Esophagus muscularis mucosa (tissue), 4 donors: Measurements from ENCODE around the gene ZAR1L. TPM values are rescaled to one million over a fixed set of nuclear protein-coding genes. Genes with fewer than 3 reads are reported as not detected.

Experiments used
- DNase-seq: peaks from one replicate; pipeline ENCODE4 v3.0.0-alpha.2; 2017; ENCODE audit errors: extremely low spot score
- H3K27ac ChIP-seq, 4 donors: fragments of 200-600 bp; sonication (generic); replicated peaks in 1 of 4; 1 replicate in 3 of 4; 2 replicates in 1 of 4; pipeline ENCODE4 v1.5.1; 2016 to 2019; ENCODE audit warnings: mild to moderate bottlenecking in 1 of 4
- H3K27me3 ChIP-seq, 4 donors: fragments of 200-600 bp; sonication (generic); one replicate each; pipeline versions ENCODE4 v1.5.1 to v1.6.0; 2016 to 2019
- H3K36me3 ChIP-seq, 4 donors: fragments of 200-600 bp; sonication (generic); one replicate each; pipeline ENCODE4 v1.5.1; 2016 to 2019
- H3K4me1 ChIP-seq, 4 donors: fragments of 200-600 bp; sonication (generic); one replicate each; pipeline ENCODE4 v1.5.1; 2016 to 2019
- H3K4me3 ChIP-seq, 4 donors: fragments of 200-600 bp; sonication (generic); 1 replicate in 2 of 4; 2 replicates in 2 of 4; pipeline ENCODE4 v1.5.1; 2016 to 2019; ENCODE audit warnings: mild to moderate bottlenecking in 4 of 4, moderate library complexity in 1 of 4
- H3K9me3 ChIP-seq, 4 donors: fragments of 200-600 bp; sonication (generic); 1 replicate in 3 of 4; 2 replicates in 1 of 4; pipeline ENCODE4 v1.5.1; 2016 to 2019
- EP300 ChIP-seq: sonication (generic); formaldehyde crosslinking; IDR thresholded peaks from one replicate; pipeline ENCODE4 v1.6.1; 2017; ENCODE audit warnings: antibody characterized with exemption
- POLR2A ChIP-seq: fragments of 450-650 bp; IDR thresholded peaks from one replicate; pipeline ENCODE4 v1.6.1; 2017; ENCODE audit warnings: antibody characterized with exemption, moderate library complexity, mild to moderate bottlenecking, low read depth
- POLR2AphosphoS5 ChIP-seq, 2 donors: sonication (generic); formaldehyde crosslinking; IDR thresholded peaks; one replicate each; pipeline ENCODE4 v1.6.1; 2017; ENCODE audit warnings: antibody characterized with exemption in 2 of 2
- WGBS: methylation state at CpG from one replicate; pipeline ENCODE4 v1.1.5; 2018; 5-methylcytosine and 5-hydroxymethylcytosine counted together
- intact Hi-C: fragments of 100-400 bp; cut with DNase I; formaldehyde crosslinking; loops from one replicate; pipeline ENCODE4 v1.15.1; 2023
- total RNA-seq, 4 donors: library from RNA; depleted of rRNA; stranded (reverse); fragments of >200 nt; gene quantifications; one replicate each; pipeline versions ENCODE4 v1.1.0 to v1.2.1, GENCODE V29; 2016
- TF ChIP-seq, protein P1 (sequence below), 3 experiments: fragments of 200-600 bp in 2 of 3; fragments of 450-650 bp in 1 of 3; sonication (generic) in 2 of 3; IDR thresholded peaks; one replicate each; pipeline ENCODE4 v1.5.1; 2017 to 2019; ENCODE audit warnings: antibody characterized with exemption in 3 of 3, mild to moderate bottlenecking in 2 of 3, moderate library complexity in 1 of 3

The ZAR1L gene
- total RNA-seq, 4 donors from 2014 or later = not detected

DNA sequence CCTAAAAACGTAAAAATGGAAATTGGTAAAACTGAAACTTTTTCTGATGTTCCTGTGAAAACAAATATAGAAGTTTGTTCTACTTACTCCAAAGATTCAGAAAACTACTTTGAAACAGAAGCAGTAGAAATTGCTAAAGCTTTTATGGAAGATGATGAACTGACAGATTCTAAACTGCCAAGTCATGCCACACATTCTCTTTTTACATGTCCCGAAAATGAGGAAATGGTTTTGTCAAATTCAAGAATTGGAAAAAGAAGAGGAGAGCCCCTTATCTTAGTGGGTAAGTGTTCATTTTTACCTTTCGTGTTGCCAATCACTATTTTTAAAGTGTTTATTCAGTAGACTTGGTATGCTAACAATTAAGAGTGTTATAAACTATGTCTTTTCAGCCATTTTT lies 25.8 kb upstream of the ZAR1L start:
- Histone ChIP-seq H3K9me3 (no peaks in the 10 kb centered on the region), H3K36me3 (no peaks in the 10 kb centered on the region), H3K27me3 (no peaks in the 10 kb centered on the region), H3K4me3 (no peak overlapping the region), H3K4me1 (no peaks in the 10 kb centered on the region), H3K27ac (no peak overlapping the region)
- WGBS = 86% methylated on average over 3 of the region's 3 CpGs
- TF ChIP-seq POLR2A (no peak), POLR2AphosphoS5 (IDR thresholded peaks at IDR 0.05) (no peak), EP300 (no peak)
- TF ChIP-seq, protein P1, sequence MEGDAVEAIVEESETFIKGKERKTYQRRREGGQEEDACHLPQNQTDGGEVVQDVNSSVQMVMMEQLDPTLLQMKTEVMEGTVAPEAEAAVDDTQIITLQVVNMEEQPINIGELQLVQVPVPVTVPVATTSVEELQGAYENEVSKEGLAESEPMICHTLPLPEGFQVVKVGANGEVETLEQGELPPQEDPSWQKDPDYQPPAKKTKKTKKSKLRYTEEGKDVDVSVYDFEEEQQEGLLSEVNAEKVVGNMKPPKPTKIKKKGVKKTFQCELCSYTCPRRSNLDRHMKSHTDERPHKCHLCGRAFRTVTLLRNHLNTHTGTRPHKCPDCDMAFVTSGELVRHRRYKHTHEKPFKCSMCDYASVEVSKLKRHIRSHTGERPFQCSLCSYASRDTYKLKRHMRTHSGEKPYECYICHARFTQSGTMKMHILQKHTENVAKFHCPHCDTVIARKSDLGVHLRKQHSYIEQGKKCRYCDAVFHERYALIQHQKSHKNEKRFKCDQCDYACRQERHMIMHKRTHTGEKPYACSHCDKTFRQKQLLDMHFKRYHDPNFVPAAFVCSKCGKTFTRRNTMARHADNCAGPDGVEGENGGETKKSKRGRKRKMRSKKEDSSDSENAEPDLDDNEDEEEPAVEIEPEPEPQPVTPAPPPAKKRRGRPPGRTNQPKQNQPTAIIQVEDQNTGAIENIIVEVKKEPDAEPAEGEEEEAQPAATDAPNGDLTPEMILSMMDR (IDR thresholded peaks at IDR 0.05) = no peak
- DNase-seq = no peak
- intact Hi-C loops = no loop called here

DNA sequence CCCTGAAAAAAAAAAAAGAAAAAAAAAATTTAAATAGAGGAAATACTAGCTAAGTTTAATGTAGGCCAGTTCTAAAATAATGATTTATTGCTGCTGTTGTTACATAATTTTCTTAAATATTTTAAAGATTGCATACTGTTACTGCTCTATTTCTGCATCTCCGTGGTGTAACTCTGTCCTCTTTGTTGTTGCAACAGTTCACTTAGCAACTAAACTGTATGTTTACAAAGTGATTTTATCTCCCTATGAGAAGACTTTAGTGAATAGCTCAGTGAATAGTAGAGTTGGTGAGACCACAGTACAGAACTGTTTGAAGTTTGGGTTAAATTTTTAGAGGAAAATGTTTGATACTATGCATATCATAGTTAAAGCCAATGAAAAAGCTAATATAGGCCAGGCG lies 19.5 kb upstream of the ZAR1L start:
- DNase-seq = no peak
- intact Hi-C loops = no loop called here
- Histone ChIP-seq H3K4me3 (no peak overlapping the region), H3K27me3 (no peaks in the 10 kb centered on the region), H3K4me1 (no peaks in the 10 kb centered on the region), H3K36me3 (no peaks in the 10 kb centered on the region), H3K27ac (no peak overlapping the region), H3K9me3 (no peaks in the 10 kb centered on the region)
- TF ChIP-seq EP300 = no peak
- TF ChIP-seq, protein P1 (IDR thresholded peaks at IDR 0.05) = no peak
- no peak for TF ChIP-seq POLR2A
- no peak for TF ChIP-seq POLR2AphosphoS5 (IDR thresholded peaks at IDR 0.05)
- WGBS = 69% methylated on average over 2 of the region's 2 CpGs

DNA sequence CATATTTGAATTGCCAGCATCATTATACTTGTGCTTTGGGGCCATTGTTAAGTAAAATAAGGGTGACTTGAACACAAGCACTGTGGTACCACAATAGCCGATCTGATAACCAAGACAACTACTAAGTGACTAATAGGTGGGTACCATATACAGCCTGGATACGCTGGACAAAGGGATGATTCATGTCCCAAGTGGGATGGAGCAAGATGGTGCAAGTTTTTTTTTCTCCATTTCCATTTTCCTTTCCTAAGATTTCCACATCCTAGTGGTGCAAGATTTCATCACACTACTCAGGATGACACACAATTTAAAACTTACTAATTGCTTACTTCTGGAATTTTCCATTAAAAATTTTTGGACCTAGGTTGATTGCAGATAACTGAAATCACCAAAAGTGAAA lies 15.3 kb upstream of the ZAR1L start:
- TF ChIP-seq EP300 (no peak), POLR2AphosphoS5 (IDR thresholded peaks at IDR 0.05) (no peak), POLR2A (no peak)
- TF ChIP-seq, protein P1 (IDR thresholded peaks at IDR 0.05) = no peak
- Histone ChIP-seq H3K27ac (no peak overlapping the region), H3K4me3 (no peak overlapping the region), H3K4me1 (no peaks in the 10 kb centered on the region), H3K36me3 (no peaks in the 10 kb centered on the region), H3K27me3 (no peaks in the 10 kb centered on the region), H3K9me3 (no peaks in the 10 kb centered on the region)
- DNase-seq = no peak
- intact Hi-C loops = no loop called here
- WGBS = 90% methylated on average over 2 of the region's 2 CpGs

DNA sequence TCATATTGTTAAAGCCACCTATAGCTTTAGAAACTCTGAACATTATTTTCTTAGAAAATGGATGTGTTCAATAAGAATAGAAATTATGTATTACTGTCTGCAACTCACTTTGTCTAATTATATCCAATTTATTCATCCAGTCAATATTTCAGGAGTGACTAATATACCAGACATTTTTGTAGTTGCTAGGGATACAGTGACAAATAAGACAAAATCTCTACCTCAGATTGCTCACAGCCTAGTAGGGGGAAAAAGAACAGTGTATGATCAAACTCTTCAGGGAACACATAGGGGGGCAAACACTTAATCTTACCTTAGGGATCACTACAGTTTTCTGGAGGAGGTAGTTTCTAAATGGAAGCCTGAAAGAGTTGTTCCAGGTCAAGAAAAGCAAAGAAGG lies 8.7 kb upstream of the ZAR1L start:
- no peak overlapping the region for H3K4me3 ChIP-seq
- H3K36me3 ChIP-seq = no peaks in the 10 kb centered on the region
- no peak for DNase-seq
- no peaks in the 10 kb centered on the region for H3K27me3 ChIP-seq
- no peaks in the 10 kb centered on the region for H3K4me1 ChIP-seq
- no peak for TF ChIP-seq POLR2AphosphoS5 (IDR thresholded peaks at IDR 0.05)
- intact Hi-C loops = no loop called here
- no peak overlapping the region for H3K27ac ChIP-seq
- no peaks in the 10 kb centered on the region for H3K9me3 ChIP-seq

DNA sequence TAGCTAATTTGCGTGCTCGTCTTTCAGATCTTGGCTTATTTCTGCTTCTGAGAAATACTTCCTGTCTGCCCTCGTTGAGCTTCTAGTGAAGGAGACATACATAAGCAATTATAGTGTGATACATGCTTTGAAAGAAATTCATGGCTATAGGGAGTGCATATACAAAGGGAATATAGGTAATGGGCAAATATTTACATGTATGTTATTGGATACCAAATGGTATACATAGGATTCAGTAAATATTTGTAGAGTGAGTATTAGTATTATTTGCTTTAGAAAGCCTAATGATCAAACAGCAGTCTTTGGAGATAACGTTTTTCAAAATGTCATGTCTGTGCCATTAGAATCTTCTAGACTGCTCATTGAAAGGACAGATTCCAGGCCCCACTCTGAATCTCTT lies 5.4 kb upstream of the ZAR1L start:
- no peak for DNase-seq
- WGBS = 83% methylated on average over 4 of the region's 4 CpGs
- H3K36me3 ChIP-seq = no peaks in the 10 kb centered on the region
- H3K4me3 ChIP-seq = no peak overlapping the region
- intact Hi-C loops = no loop called here
- no peaks in the 10 kb centered on the region for H3K27me3 ChIP-seq
- no peaks in the 10 kb centered on the region for H3K9me3 ChIP-seq
- TF ChIP-seq POLR2AphosphoS5 (IDR thresholded peaks at IDR 0.05) (no peak), EP300 (no peak), POLR2A (no peak)
- TF ChIP-seq, protein P1 (IDR thresholded peaks at IDR 0.05) = no peak
- no peak overlapping the region for H3K27ac ChIP-seq
- peaks cover 0 to 8% (median 7%) of the 10 kb centered on the region in 4 donors for H3K4me1 ChIP-seq
